Measurements from ENCODE around the gene WDR45. TPM values are rescaled to one million over a fixed set of nuclear protein-coding genes. Genes with fewer than 3 reads are reported as not detected.

Gene WDR45
- total and polyA plus RNA-seq, 2 of the 13 experiments (the other 11 are each of a cell fraction or from before 2014, with no cell fraction given), result 16.4 to 65.5 TPM

DNA sequence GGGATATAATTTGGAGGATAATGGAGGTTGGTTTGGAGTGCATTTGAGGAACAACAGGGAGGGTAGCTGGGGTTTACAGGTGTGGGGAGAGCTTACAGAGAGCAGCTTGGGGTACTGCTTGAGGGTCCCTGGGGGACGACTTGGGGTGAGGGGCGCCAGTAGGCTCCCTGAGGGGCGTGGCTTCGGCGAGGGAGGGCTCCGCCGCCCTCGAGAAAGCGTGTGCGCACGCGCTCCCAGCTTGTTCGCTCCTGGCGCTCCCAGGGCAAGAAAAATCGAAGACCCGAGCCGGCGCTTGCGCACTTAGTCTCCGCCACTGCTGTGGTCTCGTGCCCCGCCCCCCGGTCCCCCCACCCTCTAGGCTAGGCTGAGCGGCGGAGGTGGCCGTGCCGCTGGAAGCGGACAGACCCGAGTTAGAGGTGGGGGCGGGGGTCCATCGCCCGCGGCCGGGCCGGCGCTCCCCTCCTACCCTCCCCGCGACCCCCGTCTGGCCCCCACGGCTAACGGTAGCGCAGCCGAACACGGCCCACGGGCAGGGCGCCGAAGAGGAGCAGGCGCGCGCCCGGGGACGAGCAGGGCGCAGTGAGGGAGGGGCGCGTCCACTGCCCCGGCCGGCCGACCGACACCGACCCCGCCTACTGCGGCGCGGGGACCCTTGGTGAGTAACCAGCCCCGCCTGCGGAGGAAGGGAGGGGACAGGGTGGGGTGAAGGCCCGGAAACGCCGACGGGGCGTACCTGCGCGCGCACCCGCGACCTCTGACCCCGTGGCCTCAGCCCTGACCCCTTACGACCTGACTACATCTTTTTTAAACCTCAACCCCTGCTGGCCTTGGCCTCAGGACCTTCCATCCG lies 26.2 kb downstream of the WDR45 start (continued):
- TF ChIP-seq ZC3H13 (CRISPR knock-in tag; IDR thresholded peaks at IDR 0.05) (0 out of 2 replicates have a peak, but pooled peaks have one; percentile 38), MTA3 (CRISPR knock-in tag; IDR thresholded peaks at IDR 0.05) (no peak), CCDC6 (CRISPR knock-in tag; IDR thresholded peaks at IDR 0.05) (0 out of 2 replicates have a peak, but pooled peaks have one; percentile 24), ZNF446 (CRISPR knock-in tag; IDR thresholded peaks at IDR 0.05) (0 out of 2 replicates have a peak, but pooled peaks have one; percentile 35), ZNF331 (CRISPR knock-in tag; IDR thresholded peaks at IDR 0.05) (0 out of 2 replicates have a peak, but pooled peaks have one; percentile 7), MAZ (IDR thresholded peaks at IDR 0.05; ENCODE audit: borderline replicate concordance, low read depth, low read length) (0 out of 2 replicates have a peak, but pooled peaks have one; percentile 25), MAZ (CRISPR knock-in tag; IDR thresholded peaks at IDR 0.05; ENCODE audit: low read depth) (no peak), HOXA3 (CRISPR knock-in tag; IDR thresholded peaks at IDR 0.05) (no peak), ZNF367 (CRISPR knock-in tag; IDR thresholded peaks at IDR 0.05; ENCODE audit: borderline replicate concordance) (no peak), ZNF746 (CRISPR knock-in tag; IDR thresholded peaks at IDR 0.05) (no peak; the same call in 1 of the 2 replicates), GLI4 (CRISPR knock-in tag; IDR thresholded peaks at IDR 0.05; ENCODE audit: borderline replicate concordance) (no peak), ZNF333 (CRISPR knock-in tag; IDR thresholded peaks at IDR 0.05; ENCODE audit: borderline replicate concordance) (no peak)
- TF ChIP-seq, protein P1, sequence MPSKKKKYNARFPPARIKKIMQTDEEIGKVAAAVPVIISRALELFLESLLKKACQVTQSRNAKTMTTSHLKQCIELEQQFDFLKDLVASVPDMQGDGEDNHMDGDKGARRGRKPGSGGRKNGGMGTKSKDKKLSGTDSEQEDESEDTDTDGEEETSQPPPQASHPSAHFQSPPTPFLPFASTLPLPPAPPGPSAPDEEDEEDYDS (CRISPR knock-in tag; IDR thresholded peaks at IDR 0.05), result no peak
- TF ChIP-seq, protein P2, sequence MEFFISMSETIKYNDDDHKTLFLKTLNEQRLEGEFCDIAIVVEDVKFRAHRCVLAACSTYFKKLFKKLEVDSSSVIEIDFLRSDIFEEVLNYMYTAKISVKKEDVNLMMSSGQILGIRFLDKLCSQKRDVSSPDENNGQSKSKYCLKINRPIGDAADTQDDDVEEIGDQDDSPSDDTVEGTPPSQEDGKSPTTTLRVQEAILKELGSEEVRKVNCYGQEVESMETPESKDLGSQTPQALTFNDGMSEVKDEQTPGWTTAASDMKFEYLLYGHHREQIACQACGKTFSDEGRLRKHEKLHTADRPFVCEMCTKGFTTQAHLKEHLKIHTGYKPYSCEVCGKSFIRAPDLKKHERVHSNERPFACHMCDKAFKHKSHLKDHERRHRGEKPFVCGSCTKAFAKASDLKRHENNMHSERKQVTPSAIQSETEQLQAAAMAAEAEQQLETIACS (CRISPR knock-in tag; IDR thresholded peaks at IDR 0.05), result peak; percentile 73
- TF ChIP-seq, protein P3, sequence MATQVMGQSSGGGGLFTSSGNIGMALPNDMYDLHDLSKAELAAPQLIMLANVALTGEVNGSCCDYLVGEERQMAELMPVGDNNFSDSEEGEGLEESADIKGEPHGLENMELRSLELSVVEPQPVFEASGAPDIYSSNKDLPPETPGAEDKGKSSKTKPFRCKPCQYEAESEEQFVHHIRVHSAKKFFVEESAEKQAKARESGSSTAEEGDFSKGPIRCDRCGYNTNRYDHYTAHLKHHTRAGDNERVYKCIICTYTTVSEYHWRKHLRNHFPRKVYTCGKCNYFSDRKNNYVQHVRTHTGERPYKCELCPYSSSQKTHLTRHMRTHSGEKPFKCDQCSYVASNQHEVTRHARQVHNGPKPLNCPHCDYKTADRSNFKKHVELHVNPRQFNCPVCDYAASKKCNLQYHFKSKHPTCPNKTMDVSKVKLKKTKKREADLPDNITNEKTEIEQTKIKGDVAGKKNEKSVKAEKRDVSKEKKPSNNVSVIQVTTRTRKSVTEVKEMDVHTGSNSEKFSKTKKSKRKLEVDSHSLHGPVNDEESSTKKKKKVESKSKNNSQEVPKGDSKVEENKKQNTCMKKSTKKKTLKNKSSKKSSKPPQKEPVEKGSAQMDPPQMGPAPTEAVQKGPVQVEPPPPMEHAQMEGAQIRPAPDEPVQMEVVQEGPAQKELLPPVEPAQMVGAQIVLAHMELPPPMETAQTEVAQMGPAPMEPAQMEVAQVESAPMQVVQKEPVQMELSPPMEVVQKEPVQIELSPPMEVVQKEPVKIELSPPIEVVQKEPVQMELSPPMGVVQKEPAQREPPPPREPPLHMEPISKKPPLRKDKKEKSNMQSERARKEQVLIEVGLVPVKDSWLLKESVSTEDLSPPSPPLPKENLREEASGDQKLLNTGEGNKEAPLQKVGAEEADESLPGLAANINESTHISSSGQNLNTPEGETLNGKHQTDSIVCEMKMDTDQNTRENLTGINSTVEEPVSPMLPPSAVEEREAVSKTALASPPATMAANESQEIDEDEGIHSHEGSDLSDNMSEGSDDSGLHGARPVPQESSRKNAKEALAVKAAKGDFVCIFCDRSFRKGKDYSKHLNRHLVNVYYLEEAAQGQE (IDR thresholded peaks at IDR 0.05; ENCODE audit: borderline replicate concordance in 1 of 2, low read depth in 1 of 2, low read length in 2 of 2), result no peak
- TF ChIP-seq, protein P4, sequence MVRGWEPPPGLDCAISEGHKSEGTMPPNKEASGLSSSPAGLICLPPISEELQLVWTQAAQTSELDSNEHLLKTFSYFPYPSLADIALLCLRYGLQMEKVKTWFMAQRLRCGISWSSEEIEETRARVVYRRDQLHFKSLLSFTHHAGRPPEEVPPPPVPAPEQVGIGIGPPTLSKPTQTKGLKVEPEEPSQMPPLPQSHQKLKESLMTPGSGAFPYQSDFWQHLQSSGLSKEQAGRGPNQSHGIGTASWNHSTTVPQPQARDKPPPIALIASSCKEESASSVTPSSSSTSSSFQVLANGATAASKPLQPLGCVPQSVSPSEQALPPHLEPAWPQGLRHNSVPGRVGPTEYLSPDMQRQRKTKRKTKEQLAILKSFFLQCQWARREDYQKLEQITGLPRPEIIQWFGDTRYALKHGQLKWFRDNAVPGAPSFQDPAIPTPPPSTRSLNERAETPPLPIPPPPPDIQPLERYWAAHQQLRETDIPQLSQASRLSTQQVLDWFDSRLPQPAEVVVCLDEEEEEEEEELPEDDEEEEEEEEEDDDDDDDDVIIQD (CRISPR knock-in tag; IDR thresholded peaks at IDR 0.05; ENCODE audit: low read depth), result no peak
- TF ChIP-seq, protein P5, sequence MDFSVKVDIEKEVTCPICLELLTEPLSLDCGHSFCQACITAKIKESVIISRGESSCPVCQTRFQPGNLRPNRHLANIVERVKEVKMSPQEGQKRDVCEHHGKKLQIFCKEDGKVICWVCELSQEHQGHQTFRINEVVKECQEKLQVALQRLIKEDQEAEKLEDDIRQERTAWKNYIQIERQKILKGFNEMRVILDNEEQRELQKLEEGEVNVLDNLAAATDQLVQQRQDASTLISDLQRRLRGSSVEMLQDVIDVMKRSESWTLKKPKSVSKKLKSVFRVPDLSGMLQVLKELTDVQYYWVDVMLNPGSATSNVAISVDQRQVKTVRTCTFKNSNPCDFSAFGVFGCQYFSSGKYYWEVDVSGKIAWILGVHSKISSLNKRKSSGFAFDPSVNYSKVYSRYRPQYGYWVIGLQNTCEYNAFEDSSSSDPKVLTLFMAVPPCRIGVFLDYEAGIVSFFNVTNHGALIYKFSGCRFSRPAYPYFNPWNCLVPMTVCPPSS (IDR thresholded peaks at IDR 0.05), result no peak
- TF ChIP-seq, protein P6, sequence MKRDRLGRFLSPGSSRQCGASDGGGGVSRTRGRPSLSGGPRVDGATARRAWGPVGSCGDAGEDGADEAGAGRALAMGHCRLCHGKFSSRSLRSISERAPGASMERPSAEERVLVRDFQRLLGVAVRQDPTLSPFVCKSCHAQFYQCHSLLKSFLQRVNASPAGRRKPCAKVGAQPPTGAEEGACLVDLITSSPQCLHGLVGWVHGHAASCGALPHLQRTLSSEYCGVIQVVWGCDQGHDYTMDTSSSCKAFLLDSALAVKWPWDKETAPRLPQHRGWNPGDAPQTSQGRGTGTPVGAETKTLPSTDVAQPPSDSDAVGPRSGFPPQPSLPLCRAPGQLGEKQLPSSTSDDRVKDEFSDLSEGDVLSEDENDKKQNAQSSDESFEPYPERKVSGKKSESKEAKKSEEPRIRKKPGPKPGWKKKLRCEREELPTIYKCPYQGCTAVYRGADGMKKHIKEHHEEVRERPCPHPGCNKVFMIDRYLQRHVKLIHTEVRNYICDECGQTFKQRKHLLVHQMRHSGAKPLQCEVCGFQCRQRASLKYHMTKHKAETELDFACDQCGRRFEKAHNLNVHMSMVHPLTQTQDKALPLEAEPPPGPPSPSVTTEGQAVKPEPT (CRISPR knock-in tag; IDR thresholded peaks at IDR 0.05; ENCODE audit: low read depth), result no peak
